SW480 (cell line): ENCODE data around the gene SAP130.
A peak's percentile ranks its signal among the peaks of the same experiment; 100 is the strongest.

Experiments
- DNase-seq: peaks from one replicate; pipeline ENCODE4 v3.0.0-alpha.2; 2016; ENCODE audit warnings: low spot score

Gene SAP130

GRCh38 chr2:128026448-128027277 lies 1.2 kb downstream of the SAP130 start:
- peak; percentile 22 for DNase-seq

GRCh38 chr2:128024816-128025215 lies 3.0 kb downstream of the SAP130 start:
- DNase-seq = no peak

- DNase-seq = no peak
Measured at GRCh38 chr2:128017561-128017960, 10.3 kb downstream of the SAP130 start.

- DNase-seq = no peak
Measured at GRCh38 chr2:128016620-128017019, 11.2 kb downstream of the SAP130 start.

GRCh38 chr2:128012698-128013097 lies 15.2 kb downstream of the SAP130 start:
- no peak for DNase-seq

GRCh38 chr2:128008074-128008672 lies 19.7 kb downstream of the SAP130 start:
- DNase-seq = no peak

GRCh38 chr2:128004509-128004908 lies 23.4 kb downstream of the SAP130 start:
- no peak for DNase-seq

GRCh38 chr2:128003463-128003862 lies 24.4 kb downstream of the SAP130 start:
- DNase-seq = no peak

GRCh38 chr2:127996160-127996559 lies 31.7 kb downstream of the SAP130 start:
- DNase-seq = no peak

- DNase-seq = no peak
Measured at GRCh38 chr2:127995725-127996124, 32.1 kb downstream of the SAP130 start.

GRCh38 chr2:127993659-127994058 lies 34.2 kb downstream of the SAP130 start:
- no peak for DNase-seq

GRCh38 chr2:127991742-127992141 lies 36.1 kb downstream of the SAP130 start:
- DNase-seq = no peak

- no peak for DNase-seq
Measured at GRCh38 chr2:127986548-127987079, 41.2 kb downstream of the SAP130 start.

GRCh38 chr2:127985735-127986134 lies 42.1 kb downstream of the SAP130 start:
- DNase-seq = no peak

- DNase-seq = no peak
Measured at GRCh38 chr2:127985026-127985734, 42.7 kb downstream of the SAP130 start.

GRCh38 chr2:127984551-127984950 lies 43.3 kb downstream of the SAP130 start:
- DNase-seq = no peak

GRCh38 chr2:127969446-127969845 lies 58.4 kb downstream of the SAP130 start:
- no peak for DNase-seq

GRCh38 chr2:127968610-127969339 lies 59.1 kb downstream of the SAP130 start:
- DNase-seq = no peak

GRCh38 chr2:127961729-127962128 lies 66.1 kb downstream of the SAP130 start:
- DNase-seq = no peak

GRCh38 chr2:127957240-127957639 lies 70.6 kb downstream of the SAP130 start:
- no peak for DNase-seq

GRCh38 chr2:127954857-127955256 lies 73.0 kb downstream of the SAP130 start:
- no peak for DNase-seq

GRCh38 chr2:127953849-127954248 lies 74.0 kb downstream of the SAP130 start:
- peak; percentile 43 for DNase-seq
